HG02884 (cell line): ENCODE results near the gene BIRC2.
A peak's percentile ranks its signal among the peaks of the same experiment; 100 is the strongest.
"Not testable (repeated sequence)": the region's sequence is repeated elsewhere in the genome, so short reads cannot be mapped to it uniquely, and the experiment has no call there.

Source experiments
- ATAC-seq: cut with Tn5 transposase; IDR thresholded peaks from one replicate; pipeline ENCODE4 v1.9.1; 2021; ENCODE audit warnings: mild to moderate bottlenecking, moderate library complexity; ENCODE audit not compliant: unreplicated experiment

BIRC2 gene

GRCh38 chr11:102374633-102375424 lies 27.8 kb downstream of the BIRC2 start:
- not testable (repeated sequence) for ATAC-seq

DNA sequence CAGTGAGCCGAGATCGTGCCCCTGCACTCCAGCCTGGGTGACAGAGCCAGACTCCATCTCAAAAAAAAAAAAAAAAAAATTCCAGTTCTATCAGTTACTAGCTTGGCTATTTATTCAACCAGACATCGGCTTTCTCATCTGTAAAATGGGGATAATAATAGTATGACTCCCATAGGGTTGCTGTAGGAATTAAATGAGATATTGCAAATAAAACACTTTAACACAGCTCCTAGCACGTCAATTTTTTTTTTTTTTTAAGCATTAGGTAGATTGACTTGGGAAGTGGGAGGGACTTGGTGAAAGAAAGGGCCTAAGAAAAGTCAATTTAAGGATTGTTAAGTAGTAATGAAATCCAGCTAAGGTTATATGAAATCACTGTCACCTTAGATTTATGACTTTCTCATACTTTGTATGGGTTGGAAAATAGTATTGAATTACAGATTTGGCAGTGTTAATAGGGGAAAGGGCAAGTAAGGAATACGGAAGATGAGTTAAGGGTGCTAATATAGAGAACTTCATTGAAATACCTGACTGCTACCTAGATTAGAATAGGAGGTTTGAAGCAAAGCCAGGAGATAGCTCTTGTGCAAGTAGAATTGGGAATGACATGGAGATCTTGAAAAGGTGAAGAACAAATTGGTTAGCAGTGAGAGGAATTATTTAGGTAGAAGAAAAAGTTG lies 28.8 kb downstream of the BIRC2 start:
- no peak for ATAC-seq

GRCh38 chr11:102377891-102378290 lies 30.9 kb downstream of the BIRC2 start:
- ATAC-seq = no peak

DNA sequence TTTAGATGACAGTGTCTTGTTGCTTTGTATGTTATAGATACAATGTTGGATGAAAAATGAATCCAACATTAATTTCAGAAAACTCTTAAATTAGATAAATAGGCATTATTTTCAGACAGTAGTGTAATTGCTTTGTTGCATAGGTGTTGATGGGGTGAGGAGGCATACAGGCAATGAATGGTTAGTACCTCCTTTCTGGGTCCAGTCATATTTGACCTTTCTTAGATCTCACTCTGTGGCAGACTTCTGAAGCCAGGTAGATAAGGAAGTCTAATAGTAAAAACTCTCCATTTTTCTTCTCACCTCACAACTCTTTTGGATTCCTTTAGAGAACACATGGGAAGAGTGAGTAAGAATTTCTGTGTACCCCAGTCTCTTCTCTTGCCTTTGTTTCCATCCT lies 31.8 kb downstream of the BIRC2 start:
- no peak for ATAC-seq

- no peak for ATAC-seq
Observed at GRCh38 chr11:102382384-102382783, 35.4 kb downstream of the BIRC2 start.

DNA sequence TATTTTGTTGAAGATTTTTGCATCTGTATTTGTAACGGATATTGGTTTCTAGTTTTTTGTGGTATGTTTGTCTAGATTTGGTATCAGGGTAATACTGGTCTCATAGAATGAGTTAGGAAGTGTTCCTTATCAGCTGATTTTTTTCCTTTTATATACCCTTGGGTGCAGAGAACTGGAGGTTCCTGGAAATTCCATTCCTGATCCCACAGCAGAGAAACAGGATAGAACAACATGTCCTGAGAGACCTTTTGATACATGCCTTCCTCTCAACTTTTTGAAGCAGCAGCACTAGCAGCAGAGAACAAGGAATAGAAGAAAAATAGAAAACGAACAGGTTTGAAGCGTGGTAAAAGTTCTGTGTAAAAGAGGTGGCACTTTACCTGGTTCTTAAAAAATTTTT lies 36.8 kb downstream of the BIRC2 start:
- ATAC-seq = no peak

GRCh38 chr11:102384419-102385079 lies 37.5 kb downstream of the BIRC2 start:
- ATAC-seq = no peak

GRCh38 chr11:102385085-102386007 lies 38.3 kb downstream of the BIRC2 start:
- no peak for ATAC-seq

DNA sequence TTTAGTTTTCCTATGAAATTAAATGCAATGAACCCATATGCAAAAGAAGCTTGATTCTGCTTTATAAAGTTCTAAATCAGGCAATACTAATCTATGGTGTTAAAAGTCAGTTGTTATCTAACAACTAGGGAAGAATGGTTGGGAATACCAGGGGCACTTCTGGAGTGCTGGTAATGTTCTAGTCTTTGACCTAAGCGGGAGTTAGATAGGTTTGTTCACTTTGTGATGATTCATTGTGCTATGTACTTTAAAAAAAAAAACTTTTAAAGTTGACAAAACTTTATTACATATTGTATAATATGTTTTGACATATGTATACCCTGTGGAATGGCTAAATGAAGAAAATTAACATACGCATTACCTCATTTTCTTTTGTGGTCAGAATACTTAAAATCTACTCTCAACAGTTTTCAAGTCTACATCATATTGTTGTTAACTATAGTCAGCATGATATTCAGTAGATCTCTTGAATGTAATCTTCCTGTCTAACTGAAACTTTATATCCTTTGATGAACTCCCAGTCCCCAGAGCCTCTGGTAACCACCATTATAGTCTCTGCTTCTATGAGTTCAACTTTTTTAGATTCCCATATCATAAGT lies 39.2 kb downstream of the BIRC2 start:
- no peak for ATAC-seq

DNA sequence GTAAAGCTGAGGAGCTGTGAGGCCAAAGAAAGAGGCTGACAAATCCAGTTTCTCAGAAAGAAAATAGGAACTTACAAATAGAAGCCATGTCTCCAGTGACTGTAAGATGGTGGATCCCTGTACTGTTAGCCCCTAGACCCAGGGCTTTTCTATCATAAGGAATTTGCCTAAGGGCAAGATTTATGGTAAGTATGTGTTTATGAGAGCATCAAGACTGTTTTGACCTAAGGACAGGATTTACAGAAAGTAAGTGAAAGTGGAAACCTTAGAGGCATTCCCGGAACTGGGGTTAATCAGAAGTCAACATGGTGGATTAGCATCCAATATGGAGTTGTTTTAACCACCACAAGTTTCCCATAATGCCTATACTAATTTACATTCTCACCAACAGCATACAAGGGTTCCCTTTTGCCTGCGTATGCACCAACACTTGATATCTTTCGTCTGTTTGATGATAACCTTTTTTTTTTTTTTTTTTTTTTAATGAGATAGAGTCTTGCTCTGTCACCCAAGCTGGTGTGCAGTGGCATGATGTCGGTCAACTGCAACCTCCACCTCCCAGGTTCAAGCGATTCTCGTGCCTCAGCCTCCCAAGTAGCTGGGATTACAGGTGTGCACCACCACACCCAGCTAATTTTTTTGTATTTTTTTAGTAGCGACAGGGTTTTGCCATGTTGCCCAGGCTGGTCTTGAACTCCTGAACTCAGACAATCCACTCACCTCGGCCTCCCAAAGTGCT lies 40.2 kb downstream of the BIRC2 start:
- ATAC-seq = no peak

GRCh38 chr11:102389253-102389652 lies 42.2 kb downstream of the BIRC2 start:
- no peak for ATAC-seq

DNA sequence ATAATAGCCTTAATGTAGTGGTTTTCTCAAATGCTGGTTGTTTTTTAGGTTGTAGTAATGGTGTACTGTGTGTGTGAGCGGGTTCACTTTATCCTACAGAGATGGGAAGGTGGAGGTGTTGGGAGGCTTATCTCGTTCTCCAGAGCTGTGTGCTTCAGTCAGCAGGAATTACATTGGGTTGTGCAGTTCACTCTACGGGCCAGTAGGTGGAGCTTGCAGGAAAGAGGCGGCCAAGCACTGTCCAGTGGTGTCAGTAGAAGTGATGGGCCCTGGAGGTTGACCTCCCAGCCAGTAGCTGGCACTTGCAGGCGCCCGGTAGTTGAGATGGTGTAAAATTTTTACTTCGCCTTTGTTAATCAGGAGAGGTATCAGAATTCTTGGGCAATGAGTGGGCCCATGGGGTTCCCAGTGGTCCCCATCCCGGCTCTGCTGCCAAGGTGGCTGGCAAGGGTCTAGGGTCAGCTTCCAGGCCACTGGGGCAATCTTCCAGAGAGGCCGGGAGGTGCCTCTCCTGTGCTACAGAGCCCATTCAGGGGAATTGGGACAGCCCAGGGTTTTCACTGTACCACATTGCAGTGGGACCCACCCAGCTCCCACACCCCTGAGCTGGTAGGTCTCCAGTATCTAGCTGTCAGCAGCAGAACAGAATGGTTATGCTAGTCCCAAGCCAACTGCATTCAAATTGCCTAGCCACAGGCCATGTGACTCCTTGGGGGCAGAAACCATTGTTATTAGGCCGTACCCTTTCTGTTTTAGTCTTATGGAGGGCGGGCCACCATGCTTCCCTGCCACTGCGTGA lies 43.9 kb downstream of the BIRC2 start:
- ATAC-seq = peak; percentile 75

GRCh38 chr11:102391549-102392237 lies 44.7 kb downstream of the BIRC2 start:
- ATAC-seq = no peak

- ATAC-seq = no peak
Observed at GRCh38 chr11:102393272-102393730, 46.3 kb downstream of the BIRC2 start.

GRCh38 chr11:102395720-102396393 lies 48.8 kb downstream of the BIRC2 start:
- ATAC-seq = no peak

GRCh38 chr11:102396708-102397563 lies 49.9 kb downstream of the BIRC2 start:
- no peak for ATAC-seq

DNA sequence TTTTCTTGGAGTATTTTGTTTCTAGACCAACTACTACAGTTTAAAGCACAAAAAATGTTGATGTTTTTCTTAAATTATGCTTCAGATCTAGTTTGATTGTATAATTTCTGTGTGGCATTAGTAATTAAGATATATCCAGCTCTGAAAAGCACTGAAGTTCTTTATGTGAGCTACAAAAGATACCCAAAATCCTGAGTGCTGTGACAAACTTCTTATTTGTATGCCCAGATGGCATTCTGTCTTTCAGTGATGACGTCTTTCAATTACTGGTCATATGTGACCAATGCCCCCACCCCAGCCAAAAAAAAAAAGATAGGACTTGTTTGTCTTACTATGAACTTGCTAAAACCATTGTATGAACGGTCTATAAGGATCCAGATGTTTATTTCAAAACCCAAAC lies 51.3 kb downstream of the BIRC2 start:
- no peak for ATAC-seq
